ENCODE data around the gene NFKB2.

The NFKB2 gene

GRCh38 chr10:102438374-102438773 is 42.9 kb downstream of the NFKB2 start (continued):
- TF ChIP-seq PRDM2 (tag by site-specific recombination; IDR thresholded peaks at IDR 0.05; ENCODE audit: borderline replicate concordance) (no peak), SP3 (tag by site-specific recombination; IDR thresholded peaks at IDR 0.05) (no peak), PRDM1 (tag by site-specific recombination; IDR thresholded peaks at IDR 0.05) (no peak), ZNF239 (tag by site-specific recombination; IDR thresholded peaks at IDR 0.05) (no peak), ZFP41 (tag by site-specific recombination; IDR thresholded peaks at IDR 0.05; ENCODE audit: borderline replicate concordance) (no peak), ZNF571 (tag by site-specific recombination; IDR thresholded peaks at IDR 0.05) (no peak)

- H3K36me3 ChIP-seq (ENCODE audit: control insufficient read depth in 2 of 2, insufficient read depth in 1 of 2, low read length in 2 of 2) = no peaks in the 10 kb centered on the region
- no peaks in the 10 kb centered on the region; the same call in 1 of the 2 replicates for H3K4me1 ChIP-seq (ENCODE audit: control insufficient read depth, insufficient read depth, low read length)
- H3K4me3 ChIP-seq (ENCODE audit: low read depth, low read length) = no peak overlapping the region
- CTCF ChIA-PET = no interaction called here
- H3K9me3 ChIP-seq (ENCODE audit: control insufficient read depth, insufficient read depth, low read depth, low read length) = no peaks in the 10 kb centered on the region
- no peak for TF ChIP-seq ZNF701 (tag by site-specific recombination; IDR thresholded peaks at IDR 0.05)
- no peak for TF ChIP-seq GLI2 (tag by site-specific recombination; IDR thresholded peaks at IDR 0.05; ENCODE audit: borderline replicate concordance, low read depth)
- no peak for TF ChIP-seq GFI1B (tag by site-specific recombination; IDR thresholded peaks at IDR 0.05)
- TF ChIP-seq ZNF174 (tag by site-specific recombination; IDR thresholded peaks at IDR 0.05) = no peak
- TF ChIP-seq ZNF155 (tag by site-specific recombination; IDR thresholded peaks at IDR 0.05) = no peak
- no peak for TF ChIP-seq ZNF175 (tag by site-specific recombination; IDR thresholded peaks at IDR 0.05)
- no peak for TF ChIP-seq ZNF148 (tag by site-specific recombination; IDR thresholded peaks at IDR 0.05; ENCODE audit: borderline replicate concordance)
- TF ChIP-seq ZNF488 (tag by site-specific recombination; IDR thresholded peaks at IDR 0.05) = no peak
- H3K27ac ChIP-seq (ENCODE audit: extremely low read depth, low read depth, low read length) = no peak overlapping the region
- POLR2A ChIA-PET = interaction anchor here (1.1 kb wide), 1 partner anchor 12 kb away, joined by 3 read pairs; the partner anchor contains the start of gene CUEDC2
Observed at GRCh38 chr10:102444851-102445250, 49.3 kb downstream of the NFKB2 start.
